C4-2B (cell line): ENCODE measurements around the gene GIMAP2.

Source experiments
- CTCF ChIP-seq: fragments of 450-650 bp; conservative IDR thresholded peaks from 2 replicates; pipeline ENCODE4 v1.5.1; 2017; ENCODE audit warnings: mild to moderate bottlenecking
- ZFX ChIP-seq: fragments of 450-650 bp; IDR thresholded peaks from 2 replicates; pipeline ENCODE4 v1.6.1; 2017

- TF ChIP-seq CTCF (no peak), ZFX (no peak)
Measured at GRCh38 chr7:150695654-150696053, 10.1 kb downstream of the GIMAP2 start.
